ENCODE results near the gene TUSC7.

Gene TUSC7

DNA sequence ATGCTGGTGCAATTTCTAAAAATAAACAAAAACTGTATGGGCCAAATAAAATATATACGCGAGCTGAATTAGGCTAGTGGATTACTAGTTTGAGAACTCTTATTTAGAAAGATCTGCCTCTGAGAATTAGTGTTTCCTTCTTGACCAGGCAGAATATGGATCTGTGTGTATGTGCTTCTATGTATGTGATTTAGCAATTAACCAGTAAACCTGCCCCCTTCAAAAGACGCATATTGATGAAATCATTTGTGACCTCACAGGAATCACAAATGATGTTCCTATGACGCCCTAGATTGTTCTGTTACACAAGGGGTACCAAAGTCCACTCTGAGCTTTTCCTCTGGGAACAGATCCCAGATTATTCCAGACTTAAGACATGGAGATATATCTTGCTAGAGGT lies at the start of gene TUSC7:
TUSC7 (plus strand) TSS at position 301 of the 400 bp plus-strand sequence.
- DNase-seq, result no peak

DNA sequence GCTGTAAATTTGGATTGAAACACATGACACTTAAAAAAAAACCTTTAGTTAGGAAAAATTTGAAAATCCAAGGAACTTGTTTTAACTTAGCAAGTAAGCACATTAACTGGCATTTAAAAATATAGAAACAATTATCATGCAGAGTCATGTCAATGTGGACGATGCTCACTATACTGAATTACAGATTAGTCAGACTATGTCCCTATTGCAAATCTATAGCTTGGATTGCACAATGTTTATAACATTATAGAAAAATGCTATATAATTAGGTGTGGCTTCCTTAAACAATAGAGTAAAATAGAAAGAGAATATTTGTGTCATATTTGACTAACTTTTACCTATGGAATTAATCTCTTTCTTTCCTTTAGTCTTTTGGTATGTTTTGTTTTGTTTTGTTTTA lies 48.4 kb upstream of the TUSC7 start:
- DNase-seq, result no peak

DNA sequence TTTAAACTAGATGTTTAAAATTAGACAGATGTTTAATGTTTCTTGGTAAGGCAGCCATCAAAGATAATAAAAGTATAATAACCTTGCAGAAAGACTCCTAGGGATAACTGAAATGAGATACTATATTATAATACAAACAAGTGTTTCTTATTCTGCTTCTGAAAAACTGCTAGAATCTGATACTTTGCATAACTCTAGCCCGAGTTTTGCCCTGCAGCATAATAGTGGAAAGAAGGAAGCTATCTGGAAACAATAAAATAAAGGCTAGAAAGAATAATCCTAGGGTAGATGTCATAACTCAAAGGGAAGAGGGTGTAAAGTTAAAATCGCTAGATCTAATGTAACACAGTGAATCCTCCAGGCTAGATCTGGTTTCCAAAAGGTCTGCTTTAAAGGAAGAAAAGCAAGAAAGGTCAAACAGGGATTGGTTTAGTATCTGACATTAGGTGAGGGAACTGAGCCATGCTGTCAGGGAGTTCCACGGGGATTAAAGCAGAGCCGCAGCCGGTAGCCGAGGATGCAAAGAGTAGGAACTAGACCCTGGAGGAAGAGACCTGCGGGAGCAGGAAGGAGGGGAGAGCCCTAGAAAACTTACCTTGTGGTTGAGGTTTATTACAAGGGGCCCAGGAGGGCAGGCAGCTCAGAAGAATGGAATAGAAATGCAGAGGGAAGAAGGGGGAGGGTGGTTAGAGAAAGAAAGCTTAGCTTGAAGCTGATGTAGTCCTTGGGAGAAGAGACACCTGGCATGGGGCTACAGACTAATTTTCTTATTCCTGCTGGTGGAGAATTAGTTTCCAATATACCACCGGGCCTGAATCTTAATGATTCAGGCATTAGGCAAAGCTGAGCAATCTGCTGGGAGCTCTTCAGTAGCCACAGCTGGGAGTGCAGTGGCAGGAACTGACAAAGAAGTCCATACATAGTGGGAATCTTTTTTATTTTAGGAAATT lies 46.1 kb upstream of the TUSC7 start:
- no peak for DNase-seq

DNA sequence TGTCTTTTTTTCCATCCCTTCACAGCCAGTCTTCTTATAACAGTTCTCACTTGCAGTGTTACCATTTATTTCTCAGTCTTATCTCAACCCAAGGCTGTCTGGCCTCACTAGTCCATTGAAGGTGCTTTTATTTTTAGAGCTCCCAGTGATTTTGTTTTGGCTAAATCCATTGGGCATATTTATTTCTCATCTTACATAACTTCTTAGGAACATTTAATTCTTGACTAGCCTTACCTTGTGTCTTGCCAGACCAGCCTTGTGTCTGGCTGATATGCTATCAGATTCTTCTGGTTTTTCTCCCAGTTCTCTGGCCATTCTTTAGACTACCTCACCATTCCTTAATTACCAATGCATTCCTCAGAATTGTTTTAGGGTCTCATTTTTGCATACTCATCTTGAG lies 42.3 kb upstream of the TUSC7 start:
- DNase-seq, result no peak

DNA sequence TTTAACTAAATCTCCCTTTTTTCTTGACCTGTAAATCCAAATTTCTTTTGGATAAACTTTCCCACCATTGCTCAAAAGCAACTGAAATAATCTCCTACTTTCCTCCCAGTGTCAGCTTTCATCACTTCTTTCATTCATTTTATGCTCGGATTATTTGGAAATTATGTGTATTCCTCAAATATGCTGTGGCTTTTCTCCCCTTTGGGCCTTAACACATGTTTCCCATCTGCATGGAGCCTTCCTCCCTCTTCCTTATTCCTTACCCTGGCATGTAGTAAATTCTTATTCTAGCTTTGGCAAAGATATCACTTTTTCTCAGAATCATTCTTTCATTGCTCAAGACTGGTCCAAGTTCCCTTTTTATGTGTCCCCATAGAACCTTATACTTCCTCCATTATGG lies 41.8 kb upstream of the TUSC7 start:
- DNase-seq, result no peak

DNA sequence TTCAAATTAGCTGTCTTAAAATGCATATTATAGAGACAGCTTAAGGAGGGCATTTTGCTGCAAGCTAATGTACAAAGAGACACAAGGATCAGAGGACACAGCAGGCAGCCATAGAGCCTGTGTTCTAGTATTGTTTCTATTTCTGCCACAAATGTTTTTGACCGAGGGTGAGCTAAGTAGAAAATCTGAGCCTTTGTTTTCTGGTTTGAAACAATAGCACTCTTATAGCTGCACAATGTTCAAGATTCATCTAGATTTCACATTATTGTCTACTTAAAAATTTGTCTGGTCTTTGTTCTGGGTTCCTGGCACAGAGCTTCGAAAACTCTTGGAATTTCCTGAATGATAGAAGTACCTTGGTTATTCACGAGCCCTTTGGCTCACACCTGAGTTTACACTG lies 40.0 kb upstream of the TUSC7 start:
- no peak for DNase-seq

DNA sequence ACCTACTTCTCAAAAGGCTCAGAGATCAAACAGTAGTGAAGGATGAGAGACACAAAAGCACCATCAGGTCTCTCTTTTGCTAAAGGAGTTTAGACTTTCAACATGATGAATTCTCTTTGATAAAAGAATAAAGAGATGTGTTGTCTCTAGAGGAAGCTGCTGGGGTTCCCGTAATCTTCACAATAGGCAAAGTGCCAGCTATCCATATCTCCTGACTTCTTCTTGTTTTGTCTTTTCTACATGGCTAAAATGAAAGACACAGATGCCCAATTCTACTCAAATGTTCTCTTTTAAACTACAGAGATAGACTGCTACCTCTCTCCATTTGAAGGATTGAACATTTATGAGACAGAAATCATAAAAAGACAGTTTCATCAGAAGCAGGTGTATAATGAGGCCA lies 38.4 kb upstream of the TUSC7 start:
- DNase-seq, result no peak

DNA sequence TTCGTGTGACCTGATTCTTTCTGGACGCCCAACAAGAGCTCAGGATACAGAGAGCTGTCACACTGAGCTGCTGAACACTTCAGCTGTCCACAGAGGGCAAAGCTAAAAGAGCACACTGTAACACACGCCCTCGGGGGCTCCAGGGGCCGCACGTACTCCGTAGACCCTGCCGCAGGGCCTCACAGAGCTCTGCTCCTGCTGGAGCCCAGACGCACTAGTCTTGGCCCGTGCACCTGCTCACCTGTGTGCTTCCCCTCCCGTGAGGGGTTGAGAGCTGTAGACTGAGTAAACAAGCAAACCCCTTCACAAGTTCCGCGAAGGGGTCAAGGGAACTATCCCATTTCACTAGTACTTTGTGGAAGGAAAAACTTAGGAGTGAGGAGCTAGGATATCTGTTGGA lies 30.7 kb upstream of the TUSC7 start:
- DNase-seq, result no peak

DNA sequence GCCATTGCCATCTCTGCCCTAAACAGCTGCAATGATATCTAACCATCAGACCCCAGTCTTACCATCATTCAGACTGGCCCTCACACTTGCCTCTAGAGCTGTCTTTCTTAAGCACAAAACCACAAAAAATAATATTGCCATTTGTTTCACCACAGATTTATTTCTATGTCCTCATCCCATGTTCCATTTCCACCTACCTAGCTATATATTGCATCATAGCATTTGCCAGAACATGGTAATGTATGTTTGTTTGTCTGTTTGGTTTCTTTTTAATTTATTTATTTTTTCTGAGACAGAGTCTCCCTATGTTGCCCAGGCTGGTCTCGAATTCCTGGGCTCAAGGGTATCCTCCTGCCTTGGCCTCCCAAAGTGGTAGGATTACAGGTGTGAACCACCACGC lies 18.5 kb upstream of the TUSC7 start:
- no peak for DNase-seq

DNA sequence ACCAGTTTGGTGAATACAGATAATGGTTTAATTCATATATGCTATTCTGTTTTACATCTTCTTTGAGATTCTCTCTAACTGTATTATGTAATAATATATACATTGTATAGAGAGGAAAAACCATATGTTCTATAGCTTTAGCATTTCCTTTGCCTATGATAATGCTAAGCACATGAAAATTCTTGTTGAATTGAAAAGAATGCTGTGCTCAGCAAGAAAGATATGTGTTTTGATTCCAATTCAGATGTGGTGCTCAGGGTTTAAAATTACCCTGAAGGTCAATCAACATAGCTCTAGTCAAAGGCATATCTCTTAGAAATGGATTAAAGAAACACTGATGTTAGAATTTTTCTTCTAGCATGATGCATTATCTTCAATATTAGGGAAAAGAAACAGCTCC lies 8.5 kb upstream of the TUSC7 start:
- no peak for DNase-seq

DNA sequence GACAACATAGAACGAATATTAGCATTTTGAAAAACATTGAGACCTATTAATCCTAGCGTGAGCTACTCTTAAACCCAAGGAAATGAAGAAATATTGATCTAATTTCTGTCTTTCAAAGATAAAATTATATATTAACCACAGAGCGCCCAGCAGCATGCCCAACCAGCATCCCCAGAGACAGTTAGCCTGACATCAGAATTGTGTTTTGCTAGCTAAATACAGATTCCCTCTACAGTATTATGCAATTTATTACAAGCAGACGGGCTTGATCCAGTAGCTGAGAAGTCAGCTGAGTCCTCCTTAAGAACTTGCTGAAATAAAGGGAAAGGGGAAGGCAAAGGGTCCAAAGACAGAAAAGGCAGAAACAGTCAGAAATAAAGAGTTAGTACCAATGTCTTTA lies 7.2 kb upstream of the TUSC7 start:
- DNase-seq, result no peak

DNA sequence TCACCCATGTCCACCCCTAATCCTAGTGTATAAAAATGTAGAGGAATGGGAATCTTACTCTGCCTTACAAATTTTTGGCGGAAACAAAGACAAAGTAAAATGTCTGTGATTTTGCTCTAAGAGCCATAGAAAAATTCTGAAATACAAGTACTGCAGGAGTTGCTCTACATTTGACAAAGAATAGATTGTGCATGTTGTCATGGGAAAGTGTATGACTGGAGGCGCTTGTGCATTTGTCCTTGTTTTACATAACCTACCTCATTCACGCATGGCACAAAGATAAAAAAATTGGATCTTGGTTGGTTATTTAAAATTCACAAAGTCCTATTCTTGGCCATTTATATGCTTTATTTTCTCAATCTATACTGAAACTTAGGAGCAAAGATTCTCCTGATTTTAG lies 2.0 kb upstream of the TUSC7 start:
- DNase-seq, result no peak

DNA sequence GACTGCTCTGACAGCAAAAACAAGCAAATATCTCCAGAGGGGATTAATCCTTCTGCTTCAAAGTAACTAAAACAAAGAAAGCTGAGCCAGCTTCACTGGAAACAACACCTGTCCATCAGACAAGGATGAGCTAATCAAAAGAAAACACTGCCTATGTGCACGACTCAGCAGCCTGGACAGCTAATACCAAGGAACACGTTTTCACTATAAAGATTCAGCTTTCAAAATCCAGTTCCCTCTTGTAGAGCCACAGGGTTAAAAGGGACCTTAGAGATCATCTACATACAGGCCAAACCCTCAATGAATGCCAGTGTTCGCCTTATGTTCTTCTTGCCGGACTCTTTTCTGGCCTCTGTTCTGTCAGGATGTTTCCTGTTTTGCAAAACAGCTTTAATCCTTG lies 6.9 kb downstream of the TUSC7 start:
- no peak for DNase-seq

DNA sequence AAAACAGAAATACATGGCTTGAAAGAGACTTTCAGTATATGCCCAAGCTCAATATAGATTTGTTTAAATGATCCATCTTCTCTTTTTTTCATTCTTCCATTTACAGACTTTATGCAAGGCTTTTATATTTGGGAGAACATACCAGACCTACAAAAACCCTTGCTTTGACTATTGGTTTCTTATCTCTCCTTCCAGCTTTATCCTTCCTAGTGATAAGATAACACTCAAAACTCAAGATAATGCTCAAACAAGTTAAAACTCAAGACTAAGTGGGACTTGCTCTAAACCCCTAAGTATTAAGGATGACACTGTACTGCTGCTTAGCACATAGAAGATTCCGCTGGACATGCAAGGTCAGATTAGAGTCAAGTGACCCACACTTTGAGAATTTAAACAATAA lies 8.0 kb downstream of the TUSC7 start:
- no peak for DNase-seq

DNA sequence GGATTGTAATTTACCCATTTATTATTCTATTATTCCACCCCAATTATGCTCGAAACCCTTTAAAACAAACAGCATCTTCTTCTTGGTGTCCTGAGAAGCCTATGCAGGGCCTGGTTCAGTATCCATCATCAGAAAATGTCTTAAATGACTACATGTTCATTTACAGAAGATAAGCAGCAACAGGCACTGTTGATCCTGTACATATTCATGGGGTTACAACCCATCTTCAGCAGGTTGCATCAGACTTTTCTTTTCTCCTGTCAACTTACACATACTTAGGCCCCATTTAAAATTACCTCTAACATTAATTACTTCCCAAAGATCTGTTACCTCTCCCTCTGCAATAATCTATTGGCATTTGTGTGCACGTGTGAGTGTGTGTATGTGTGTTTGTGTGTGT lies 18.9 kb downstream of the TUSC7 start:
- DNase-seq, result no peak

DNA sequence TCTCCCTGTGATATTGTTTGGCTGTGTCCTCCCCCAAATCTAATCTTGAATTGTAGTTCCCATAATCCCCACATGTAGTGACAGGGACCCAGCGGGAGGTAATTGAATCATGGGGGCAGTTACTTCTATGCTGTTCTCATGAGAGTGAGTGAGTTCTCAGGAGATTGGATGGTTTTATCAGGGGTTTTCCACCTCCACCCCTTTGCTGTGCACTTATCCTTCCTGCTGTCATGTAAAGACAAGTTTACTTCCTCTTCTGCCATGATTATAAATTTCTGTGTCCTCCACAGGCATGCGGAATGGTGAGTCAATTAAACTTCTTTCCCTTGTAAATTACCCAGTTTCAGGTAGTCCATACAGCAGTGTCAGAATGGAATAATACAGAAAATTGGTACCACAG lies 24.7 kb downstream of the TUSC7 start:
- DNase-seq, result no peak

DNA sequence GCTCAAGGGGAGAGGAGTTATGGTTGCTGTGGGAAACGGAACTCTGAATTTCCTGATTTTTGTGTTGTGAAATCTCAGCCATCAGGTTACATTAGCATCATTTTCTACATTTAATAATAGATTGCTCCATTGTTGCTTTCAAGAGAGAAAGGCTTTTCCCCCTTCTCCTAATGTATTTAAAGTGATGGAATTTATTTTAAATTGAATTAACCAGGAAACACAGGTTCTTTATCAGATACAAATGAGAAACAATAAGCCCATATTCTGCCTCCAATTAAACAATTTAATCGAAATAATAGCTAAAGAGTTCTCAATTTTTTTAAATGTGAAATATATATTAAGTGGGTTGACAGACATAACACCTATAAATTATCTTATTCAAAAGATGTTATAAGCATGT lies 30.1 kb downstream of the TUSC7 start:
- no peak for DNase-seq

DNA sequence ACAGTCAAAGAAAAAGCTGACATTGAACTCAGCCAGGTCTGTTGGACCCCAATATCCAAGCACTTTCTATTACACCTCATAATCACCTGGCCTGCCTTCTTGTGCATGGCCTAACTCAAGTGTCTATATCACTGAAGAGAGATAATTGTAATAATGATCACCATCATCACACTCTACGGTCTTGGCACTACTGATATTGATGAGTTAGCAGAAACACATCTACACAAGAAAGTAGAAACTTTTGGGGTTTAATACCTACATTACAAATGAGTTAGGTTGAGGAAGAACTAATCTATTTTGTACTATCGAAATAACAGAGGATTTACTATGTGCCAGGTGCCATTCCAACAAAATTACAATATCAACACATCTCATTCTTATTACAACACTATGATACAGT lies 30.7 kb downstream of the TUSC7 start:
- no peak for DNase-seq

DNA sequence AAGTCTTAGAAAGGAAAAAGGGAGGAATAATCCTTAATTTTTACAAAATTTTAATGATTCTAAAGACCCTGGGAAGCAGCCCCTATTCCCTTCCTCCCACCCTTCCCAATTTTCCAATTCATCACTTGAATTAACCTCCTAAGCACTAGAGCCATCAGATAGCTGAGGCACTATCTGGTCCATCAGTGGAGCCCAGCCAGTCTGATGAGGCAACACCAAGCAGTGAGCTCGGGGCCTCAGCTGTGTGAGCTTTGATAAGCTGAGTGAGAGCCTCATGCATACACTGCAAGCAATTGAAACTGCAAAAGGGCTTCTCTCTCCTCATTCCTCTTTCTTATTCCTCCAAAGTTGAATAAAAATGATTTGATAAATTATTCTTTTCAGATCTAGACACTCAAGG lies 31.9 kb downstream of the TUSC7 start:
- DNase-seq, result no peak

DNA sequence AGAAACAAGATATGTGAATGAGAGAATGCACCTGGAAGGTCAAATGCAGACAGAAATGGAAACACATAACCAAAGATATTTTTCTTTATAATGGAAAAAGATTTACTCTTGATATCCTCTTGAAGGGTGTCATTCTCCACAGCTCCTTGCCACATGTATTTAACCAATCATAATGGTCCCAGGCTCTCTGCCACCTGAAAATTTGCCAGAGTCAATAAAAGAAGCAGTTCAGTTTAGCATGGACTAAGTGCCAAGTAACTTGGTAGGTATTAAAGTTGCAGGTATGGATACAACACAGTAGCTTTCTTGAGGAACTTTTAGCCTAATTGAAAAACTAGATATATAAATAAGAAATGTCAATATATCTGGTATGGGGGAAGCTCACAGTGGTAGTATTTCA lies 33.5 kb downstream of the TUSC7 start:
- no peak for DNase-seq

DNA sequence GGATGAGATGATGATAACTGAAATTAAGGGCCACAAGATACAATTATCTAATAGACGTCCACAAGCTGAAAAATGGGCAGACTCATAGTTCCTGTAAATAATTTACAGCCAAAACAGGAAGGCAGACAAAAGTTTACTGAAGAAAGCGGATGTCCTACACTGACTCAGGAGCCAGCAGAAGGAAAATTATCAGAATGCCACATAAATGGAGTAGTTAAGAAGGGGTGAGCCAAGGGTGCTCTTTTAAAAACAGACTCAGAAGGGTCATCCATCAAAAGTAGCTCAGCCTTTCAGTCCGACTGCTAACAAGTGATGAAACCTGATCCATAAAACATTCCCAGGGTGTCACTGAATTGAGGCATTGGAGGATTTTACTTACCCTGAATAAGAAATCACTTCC lies 39.8 kb downstream of the TUSC7 start:
- no peak for DNase-seq

DNA sequence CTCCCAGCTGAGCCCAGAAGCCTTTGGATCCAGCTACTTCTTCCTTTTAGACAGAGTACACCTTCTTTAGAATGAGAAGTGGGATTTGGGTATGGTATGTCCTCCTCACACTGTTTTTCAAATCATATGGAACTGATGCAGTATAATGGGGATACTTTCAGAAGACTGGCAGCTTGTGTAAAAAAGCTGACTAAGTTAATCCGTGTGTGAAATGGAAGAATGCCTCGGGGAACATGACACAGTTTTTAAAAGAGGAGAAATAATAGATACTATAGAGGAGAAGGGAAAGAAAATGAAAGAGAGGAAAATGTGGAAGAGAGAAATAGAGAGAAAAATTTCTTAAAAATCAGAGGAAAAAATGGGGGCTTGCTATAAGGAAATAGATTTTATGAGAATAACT lies 47.7 kb downstream of the TUSC7 start:
- no peak for DNase-seq

DNA sequence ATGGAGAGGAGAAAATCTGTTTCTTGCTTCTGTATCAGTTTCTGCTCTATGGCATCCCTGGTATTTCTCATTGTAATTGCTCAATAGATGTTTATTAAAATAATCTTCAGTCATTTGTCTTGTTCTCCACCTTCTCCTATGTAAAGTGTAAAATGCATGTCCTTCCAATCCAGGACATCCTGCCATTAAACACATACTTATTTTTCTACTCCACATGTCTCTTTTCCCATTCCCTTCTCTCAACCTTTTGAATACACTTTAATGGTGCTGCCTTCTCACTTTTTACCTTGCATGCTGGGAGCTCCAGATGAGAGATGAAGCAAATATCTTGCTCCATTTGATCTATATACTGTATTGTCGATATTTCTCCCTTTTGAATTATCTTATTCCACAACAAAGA lies 49.7 kb downstream of the TUSC7 start:
- no peak for DNase-seq
